SH-SY5Y (cell line): ENCODE data around the gene ZNF605.

Experiments used
- GATA2 ChIP-seq: IDR thresholded peaks from 2 replicates; pipeline ENCODE4 v1.6.1; 2011; ENCODE audit warnings: mild to moderate bottlenecking, low read depth, low read length
- GATA3 ChIP-seq: IDR thresholded peaks from 2 replicates; pipeline ENCODE4 v1.6.1; 2011; ENCODE audit warnings: low read depth, mild to moderate bottlenecking, low read length, moderate library complexity

DNA sequence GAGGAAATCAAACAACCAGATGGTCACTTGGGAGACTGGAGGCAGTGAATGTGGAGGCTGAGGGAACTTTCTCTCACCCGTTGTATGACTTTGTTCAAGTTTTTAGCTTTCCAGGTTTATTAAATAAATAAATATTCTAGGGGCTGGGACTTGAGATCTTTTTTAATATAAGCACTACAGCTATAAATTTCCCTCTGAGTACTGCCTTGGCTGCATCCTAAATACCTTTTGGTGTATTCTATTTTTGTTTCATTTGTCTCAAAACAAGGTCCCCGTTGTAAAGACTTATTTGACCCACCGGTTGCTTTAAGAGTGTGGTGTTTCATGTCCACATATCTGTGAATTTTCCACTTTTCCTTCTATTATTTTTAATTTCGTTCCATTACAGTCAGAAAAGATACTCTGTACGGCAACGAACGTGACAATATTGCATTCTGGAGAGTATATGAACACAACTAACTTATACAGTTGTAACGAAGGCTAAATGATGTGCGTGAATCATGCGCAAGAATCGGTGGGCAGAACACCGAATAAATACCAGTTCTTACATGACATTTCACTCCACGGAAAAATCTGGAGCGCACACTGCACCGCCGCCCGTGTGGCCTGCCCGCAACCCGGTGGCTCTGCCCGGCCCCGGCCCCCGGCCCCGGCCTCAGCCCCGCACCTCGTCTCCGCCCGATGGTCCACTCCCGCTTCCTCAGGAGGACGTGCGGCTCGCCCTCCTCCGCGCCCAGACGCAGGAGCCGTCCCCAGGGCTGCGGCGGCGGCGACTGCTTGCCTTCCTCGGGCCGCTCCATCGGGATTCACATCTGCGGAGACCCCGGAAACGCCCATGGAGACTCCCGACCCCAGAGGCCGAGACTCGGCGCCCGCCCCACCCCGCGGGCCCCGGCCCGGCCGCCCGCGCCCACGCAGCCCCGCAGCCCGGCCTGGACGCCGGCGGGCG lies 69.3 kb downstream of the ZNF605 start:
- TF ChIP-seq GATA2 = no peak
- TF ChIP-seq GATA3 = no peak
